Amygdala (tissue), 56 donors: ENCODE results near the gene ZNF236.
"Not testable (repeated sequence)": the region's sequence is repeated elsewhere in the genome, so short reads cannot be mapped to it uniquely, and the experiment has no call there.

Experiments used
- DNase-seq, 56 donors: peaks; one replicate each; lab custom pipeline; 2025; lab: John Stamatoyannopoulos, UW

ZNF236 gene

DNA sequence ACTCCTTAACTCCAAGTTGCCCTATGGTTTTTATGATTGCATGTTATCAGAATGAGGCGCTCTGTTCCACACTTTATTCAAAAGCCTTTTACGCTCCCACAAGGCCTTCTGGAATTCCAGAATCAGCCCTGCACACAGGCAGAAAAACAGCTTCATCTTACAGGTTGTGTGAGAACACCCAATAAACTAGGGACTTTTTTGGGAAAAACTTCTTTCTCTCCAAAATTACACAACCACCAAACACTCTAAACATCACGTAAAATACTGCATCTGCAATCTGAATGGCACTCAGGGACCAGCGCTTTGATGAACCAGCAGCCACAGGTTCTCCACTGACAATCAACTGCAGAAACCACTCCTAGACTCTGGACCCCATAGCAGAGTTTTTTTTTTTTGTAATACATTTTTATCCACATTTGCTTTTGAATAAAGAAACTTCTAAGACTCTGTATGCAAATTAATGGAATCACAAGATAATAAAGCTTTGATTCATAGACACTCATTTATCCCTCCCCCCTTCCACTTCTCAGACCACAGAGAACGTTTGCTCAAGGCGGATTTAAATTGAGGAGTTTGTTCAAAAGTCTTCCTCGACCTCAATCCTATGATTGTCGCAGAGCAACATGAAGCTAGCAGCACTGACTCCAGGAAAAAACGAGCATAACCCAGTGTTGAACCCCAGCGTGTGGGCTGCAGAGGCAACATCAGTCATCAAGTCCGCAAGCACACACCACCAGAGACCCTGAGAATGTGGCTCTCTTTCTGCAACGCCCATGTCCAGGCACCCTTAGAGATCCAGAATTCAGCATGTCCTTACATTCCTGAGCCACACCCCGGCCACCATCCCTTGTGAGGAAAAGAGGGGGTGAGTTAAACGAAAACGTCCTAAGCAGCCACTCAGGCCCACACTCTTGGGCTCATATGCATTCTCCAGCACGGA lies 193.7 kb downstream of the ZNF236 start:
- DNase-seq, result no peak

- DNase-seq, result peak; percentile 64 to 98 (median 90)
Observed at GRCh38 chr18:77016936-77017335, 194.6 kb downstream of the ZNF236 start.

- peak in 2 of 56 donors; percentile 65 to 84 for DNase-seq
Observed at GRCh38 chr18:77017355-77017754, 195.0 kb downstream of the ZNF236 start.

GRCh38 chr18:77018650-77019049 lies 196.3 kb downstream of the ZNF236 start:
- not testable (repeated sequence) for DNase-seq

GRCh38 chr18:77019641-77020040 lies 197.3 kb downstream of the ZNF236 start:
- DNase-seq, result no peak
